IPS-18a (cell line): ENCODE measurements around the gene LCN10.
"Not testable (repeated sequence)": the region's sequence is repeated elsewhere in the genome, so short reads cannot be mapped to it uniquely, and the experiment has no call there.

Experiments used
- H3K27ac ChIP-seq: one replicate; pipeline ENCODE4 v1.5.1; 2013; ENCODE audit warnings: low read length
- H3K27me3 ChIP-seq: one replicate; pipeline ENCODE4 v1.6.1; 2013; ENCODE audit warnings: mild to moderate bottlenecking, low read length; ENCODE audit not compliant: control insufficient read depth, insufficient read depth
- H3K36me3 ChIP-seq: one replicate; pipeline ENCODE4 v1.6.1; 2013; ENCODE audit warnings: low read depth, low read length; ENCODE audit not compliant: control insufficient read depth
- H3K4me1 ChIP-seq: one replicate; pipeline ENCODE4 v1.6.1; 2013; ENCODE audit warnings: low read depth, low read length; ENCODE audit not compliant: control insufficient read depth
- H3K4me3 ChIP-seq: one replicate; pipeline ENCODE4 v1.5.1; 2013; ENCODE audit warnings: low read length
- H3K9ac ChIP-seq: one replicate; pipeline ENCODE4 v1.6.1; 2013; ENCODE audit warnings: mild to moderate bottlenecking, low read length, moderate library complexity
- H3K9me3 ChIP-seq: one replicate; pipeline ENCODE4 v1.6.1; 2013; ENCODE audit warnings: low read depth, low read length; ENCODE audit not compliant: control insufficient read depth

The LCN10 gene

DNA sequence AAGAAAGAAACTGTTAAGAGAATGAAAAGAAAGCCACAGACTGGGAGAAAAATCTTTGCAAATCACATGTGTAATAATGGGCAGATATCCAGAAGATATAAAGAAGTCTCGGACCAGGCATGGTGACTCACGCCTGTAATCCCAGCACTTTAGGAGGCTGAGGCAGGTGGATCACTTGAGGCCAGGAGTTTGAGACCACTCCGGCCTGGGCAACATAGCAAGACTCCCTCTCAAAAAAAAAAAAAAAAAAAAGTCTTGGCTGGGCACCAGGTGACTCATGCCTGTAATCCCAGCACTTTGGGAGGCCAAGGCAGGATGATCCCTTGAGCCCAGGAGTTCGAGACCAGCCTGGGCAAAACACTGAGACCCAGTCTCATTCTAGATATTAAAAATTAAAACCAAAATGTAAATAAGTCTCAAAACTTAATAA is 31.5 kb downstream of the LCN10 start:
- not testable (repeated sequence) for H3K27ac ChIP-seq, H3K9ac ChIP-seq, H3K27me3 ChIP-seq, H3K36me3 ChIP-seq, H3K9me3 ChIP-seq, H3K4me1 ChIP-seq
- peak overlapping the region; percentile 71 for H3K4me3 ChIP-seq

GRCh38 chr9:136710543-136710942 is 32.2 kb downstream of the LCN10 start:
- H3K36me3 ChIP-seq: no peaks in the 10 kb centered on the region
- peaks cover 5% of the 10 kb centered on the region for H3K4me1 ChIP-seq
- H3K27ac ChIP-seq: no peak overlapping the region
- no peak overlapping the region for H3K9ac ChIP-seq
- no peak overlapping the region for H3K4me3 ChIP-seq
- no peaks in the 10 kb centered on the region for H3K9me3 ChIP-seq
- H3K27me3 ChIP-seq: peaks cover 8% of the 10 kb centered on the region

DNA sequence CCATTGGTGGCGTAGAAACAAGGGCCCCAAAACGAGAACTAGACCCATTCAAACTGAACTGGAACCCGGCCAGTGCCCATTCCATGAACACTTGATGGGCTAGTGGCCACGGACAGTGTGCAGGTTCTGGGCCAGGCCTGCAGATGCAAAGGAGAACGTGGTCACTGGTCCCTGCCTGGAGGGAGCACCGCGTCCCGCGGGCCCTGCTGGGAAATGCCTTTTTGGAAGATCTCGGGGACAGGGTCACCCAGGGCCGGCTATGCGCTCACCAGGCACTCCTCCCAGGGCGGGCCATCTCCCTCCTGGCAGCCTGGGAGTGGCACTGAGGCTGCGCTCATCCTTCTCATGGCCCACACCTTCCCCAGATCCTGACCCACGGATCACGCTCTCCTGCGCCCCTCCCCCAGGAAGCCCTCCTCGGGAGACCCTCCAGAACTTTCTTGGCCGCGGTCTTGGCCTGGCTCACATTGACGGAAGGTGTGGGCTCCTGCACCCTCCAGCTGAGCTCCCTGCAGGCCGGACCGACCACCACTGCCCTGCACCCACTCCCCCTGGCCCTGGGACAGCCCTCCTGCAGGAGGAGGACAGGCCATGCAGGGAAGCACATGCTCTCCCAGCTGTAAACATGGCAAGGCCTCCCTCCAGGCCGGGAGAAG is 33.2 kb downstream of the LCN10 start:
- no peak overlapping the region for H3K27ac ChIP-seq
- H3K4me1 ChIP-seq: peaks cover 5% of the 10 kb centered on the region
- H3K9me3 ChIP-seq: no peaks in the 10 kb centered on the region
- H3K9ac ChIP-seq: no peak overlapping the region
- peaks cover 8% of the 10 kb centered on the region for H3K27me3 ChIP-seq
- no peaks in the 10 kb centered on the region for H3K36me3 ChIP-seq
- no peak overlapping the region for H3K4me3 ChIP-seq

DNA sequence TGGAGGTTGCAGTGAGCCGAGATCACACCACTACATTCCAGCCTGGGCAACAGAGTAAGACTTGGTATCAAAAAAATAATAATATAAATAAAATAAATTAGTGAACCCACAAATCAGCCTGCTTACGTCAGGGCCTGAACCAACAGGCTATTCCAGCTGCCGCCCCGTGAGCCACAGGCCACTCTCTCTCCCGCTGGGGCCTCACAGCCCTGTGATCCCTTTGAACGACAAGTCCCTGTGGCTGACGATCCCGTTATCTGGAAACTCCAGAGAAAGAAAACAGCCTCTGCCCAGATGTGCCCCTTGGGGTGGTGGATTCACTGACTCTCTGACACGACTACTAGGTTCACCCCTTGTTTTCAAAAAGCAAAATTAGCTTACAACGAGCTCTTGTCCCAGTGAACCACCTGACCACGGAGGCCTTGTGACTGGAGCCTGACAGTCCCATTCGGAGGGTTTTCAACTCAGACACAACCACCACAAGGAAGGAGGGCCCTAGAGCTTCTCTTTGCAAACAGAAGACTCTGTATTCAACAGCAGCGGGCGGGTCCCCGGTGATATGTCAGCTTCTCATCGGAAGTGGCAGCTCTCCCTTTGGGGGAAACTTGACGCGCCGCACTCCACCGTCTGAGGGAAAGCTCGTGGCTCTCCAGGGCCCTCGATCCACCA is 34.8 kb downstream of the LCN10 start:
- peaks cover 8% of the 10 kb centered on the region for H3K27me3 ChIP-seq
- no peak overlapping the region for H3K27ac ChIP-seq
- H3K9me3 ChIP-seq: no peaks in the 10 kb centered on the region
- no peaks in the 10 kb centered on the region for H3K36me3 ChIP-seq
- H3K4me3 ChIP-seq: no peak overlapping the region
- no peaks in the 10 kb centered on the region for H3K4me1 ChIP-seq
- no peak overlapping the region for H3K9ac ChIP-seq

DNA sequence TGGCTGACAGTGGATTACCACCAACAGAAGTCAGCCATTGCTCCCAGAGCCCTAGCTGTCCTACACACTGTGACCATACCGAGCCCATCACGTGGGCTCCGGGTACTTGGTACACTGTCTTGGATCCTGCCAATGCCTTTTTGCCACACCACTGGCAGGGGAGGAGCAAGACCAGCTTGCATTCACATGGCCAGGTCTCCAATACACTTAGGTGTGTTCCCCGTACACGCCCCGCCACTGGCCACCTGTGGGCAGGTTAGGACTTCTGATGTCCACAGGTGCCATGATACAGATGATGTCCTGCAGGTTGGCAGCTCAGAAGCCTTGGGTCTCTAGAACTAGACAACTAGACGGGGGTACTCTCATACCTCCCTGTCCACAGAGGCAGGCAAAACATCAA is 35.7 kb downstream of the LCN10 start:
- no peaks in the 10 kb centered on the region for H3K36me3 ChIP-seq
- no peaks in the 10 kb centered on the region for H3K9me3 ChIP-seq
- H3K27me3 ChIP-seq: peaks cover 8% of the 10 kb centered on the region
- H3K27ac ChIP-seq: no peak overlapping the region
- no peak overlapping the region for H3K9ac ChIP-seq
- H3K4me3 ChIP-seq: no peak overlapping the region
- H3K4me1 ChIP-seq: no peaks in the 10 kb centered on the region

- no peaks in the 10 kb centered on the region for H3K36me3 ChIP-seq
- no peak overlapping the region for H3K27ac ChIP-seq
- no peak overlapping the region for H3K9ac ChIP-seq
- no peaks in the 10 kb centered on the region for H3K9me3 ChIP-seq
- peaks cover 7% of the 10 kb centered on the region for H3K4me1 ChIP-seq
- H3K27me3 ChIP-seq: peaks cover 11% of the 10 kb centered on the region
- H3K4me3 ChIP-seq: no peak overlapping the region
Measured at GRCh38 chr9:136705564-136705963, 37.2 kb downstream of the LCN10 start.

DNA sequence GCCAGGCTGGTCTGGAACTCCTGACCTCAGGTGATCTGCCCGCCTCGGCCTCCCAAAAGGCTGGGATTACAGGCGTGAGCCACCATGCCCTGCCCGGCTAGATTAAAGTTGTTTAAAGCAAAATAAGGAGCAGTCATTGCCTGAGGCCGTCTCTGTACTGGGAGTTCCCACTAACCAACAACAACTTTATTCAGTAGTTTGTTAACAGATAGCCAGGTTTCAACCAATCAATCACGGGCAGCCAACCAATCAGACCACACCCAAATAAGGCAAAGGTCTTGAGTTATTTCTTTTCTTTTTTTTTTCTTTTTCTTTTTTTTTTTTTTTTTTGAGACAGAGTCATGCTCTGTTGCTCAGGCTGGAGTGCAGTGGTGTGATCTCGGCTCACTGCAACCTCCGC is 38.0 kb downstream of the LCN10 start:
- H3K9ac ChIP-seq, H3K4me1 ChIP-seq, H3K4me3 ChIP-seq, H3K27ac ChIP-seq, H3K36me3 ChIP-seq, H3K9me3 ChIP-seq: not testable (repeated sequence)
- peaks cover 15% of the 10 kb centered on the region for H3K27me3 ChIP-seq

- Histone ChIP-seq H3K4me1 (peaks cover 7% of the 10 kb centered on the region), H3K27me3 (peaks cover 15% of the 10 kb centered on the region), H3K36me3 (no peaks in the 10 kb centered on the region), H3K27ac (no peak overlapping the region), H3K9me3 (no peaks in the 10 kb centered on the region), H3K9ac (no peak overlapping the region), H3K4me3 (no peak overlapping the region)
Measured at GRCh38 chr9:136703276-136703860, 39.4 kb downstream of the LCN10 start.

- Histone ChIP-seq H3K9me3 (no peaks in the 10 kb centered on the region), H3K4me1 (peaks cover 7% of the 10 kb centered on the region), H3K36me3 (no peaks in the 10 kb centered on the region), H3K27me3 (peaks cover 15% of the 10 kb centered on the region), H3K4me3 (peak overlapping the region; percentile 27), H3K9ac (no peak overlapping the region), H3K27ac (no peak overlapping the region)
Measured at GRCh38 chr9:136701668-136702053, 41.1 kb downstream of the LCN10 start.

DNA sequence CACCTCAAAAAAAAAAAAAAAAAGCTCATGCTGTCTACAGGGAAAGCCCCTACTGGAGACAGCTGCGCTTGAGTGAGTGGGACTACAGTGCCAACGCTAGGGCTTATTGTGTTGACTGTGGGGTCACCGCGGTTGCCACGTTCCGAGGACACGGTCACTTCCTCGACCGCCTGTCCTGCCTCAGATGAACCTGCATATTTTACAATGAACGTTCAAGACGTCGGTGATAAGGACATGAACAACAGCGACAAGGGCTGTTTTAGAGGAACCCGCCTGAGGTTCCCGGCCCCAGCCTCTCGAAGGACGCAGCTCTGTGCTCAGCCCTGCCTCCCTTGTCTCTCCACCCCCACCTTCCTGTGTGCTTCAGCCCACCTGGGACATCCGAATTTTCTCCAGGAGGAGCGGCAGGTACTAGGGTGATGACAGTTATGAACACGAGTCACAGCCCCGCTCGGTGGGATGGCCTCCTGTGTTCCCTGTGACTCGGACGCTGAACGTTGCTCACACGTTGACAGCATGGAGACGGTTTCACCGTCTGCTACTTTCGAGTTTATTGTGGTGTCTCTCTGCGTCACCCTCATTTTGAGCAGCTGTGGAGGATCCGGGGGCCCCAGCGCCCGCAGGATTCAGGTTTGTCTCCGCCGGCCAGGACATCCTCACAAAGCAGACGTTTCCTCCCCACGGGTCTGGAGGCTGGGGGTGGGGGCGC is 41.6 kb downstream of the LCN10 start:
- Histone ChIP-seq H3K27me3 (peaks cover 15% of the 10 kb centered on the region), H3K4me3 (peak overlapping the region; percentile 27), H3K9me3 (no peaks in the 10 kb centered on the region), H3K36me3 (no peaks in the 10 kb centered on the region), H3K9ac (no peak overlapping the region), H3K4me1 (peaks cover 7% of the 10 kb centered on the region), H3K27ac (no peak overlapping the region)

DNA sequence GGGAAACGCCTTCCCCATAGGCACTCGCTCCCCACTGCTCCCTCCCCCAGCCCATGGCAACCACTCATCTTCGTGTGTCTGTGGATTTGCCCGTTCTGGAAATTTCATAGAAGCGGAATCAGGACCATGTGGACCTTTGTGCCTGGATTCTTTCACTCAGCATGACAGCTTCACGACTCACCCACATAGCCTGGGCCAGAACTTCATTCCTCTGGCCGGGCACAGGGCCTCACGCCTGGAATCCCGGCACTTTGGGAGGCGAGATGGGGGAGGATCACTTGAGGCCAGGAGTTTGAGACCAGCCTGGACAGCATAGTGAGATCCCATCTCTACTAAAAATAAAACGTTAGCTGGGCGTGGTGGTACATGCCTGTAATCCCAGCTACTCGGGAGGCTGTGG is 42.4 kb downstream of the LCN10 start:
- H3K9me3 ChIP-seq: no peaks in the 10 kb centered on the region
- no peak overlapping the region for H3K4me3 ChIP-seq
- no peaks in the 10 kb centered on the region for H3K36me3 ChIP-seq
- H3K4me1 ChIP-seq: peaks cover 7% of the 10 kb centered on the region
- H3K27ac ChIP-seq: no peak overlapping the region
- no peak overlapping the region for H3K9ac ChIP-seq
- H3K27me3 ChIP-seq: peaks cover 15% of the 10 kb centered on the region
